NCI-H2227 (cell line): ENCODE measurements around the gene SORD.
"Not testable (repeated sequence)": the region's sequence is repeated elsewhere in the genome, so short reads cannot be mapped to it uniquely, and the experiment has no call there.

Experiments used
- DNase-seq: peaks from one replicate; lab custom pipeline; 2025; ENCODE audit not compliant: unreplicated experiment; lab: John Stamatoyannopoulos, UW

SORD gene

DNA sequence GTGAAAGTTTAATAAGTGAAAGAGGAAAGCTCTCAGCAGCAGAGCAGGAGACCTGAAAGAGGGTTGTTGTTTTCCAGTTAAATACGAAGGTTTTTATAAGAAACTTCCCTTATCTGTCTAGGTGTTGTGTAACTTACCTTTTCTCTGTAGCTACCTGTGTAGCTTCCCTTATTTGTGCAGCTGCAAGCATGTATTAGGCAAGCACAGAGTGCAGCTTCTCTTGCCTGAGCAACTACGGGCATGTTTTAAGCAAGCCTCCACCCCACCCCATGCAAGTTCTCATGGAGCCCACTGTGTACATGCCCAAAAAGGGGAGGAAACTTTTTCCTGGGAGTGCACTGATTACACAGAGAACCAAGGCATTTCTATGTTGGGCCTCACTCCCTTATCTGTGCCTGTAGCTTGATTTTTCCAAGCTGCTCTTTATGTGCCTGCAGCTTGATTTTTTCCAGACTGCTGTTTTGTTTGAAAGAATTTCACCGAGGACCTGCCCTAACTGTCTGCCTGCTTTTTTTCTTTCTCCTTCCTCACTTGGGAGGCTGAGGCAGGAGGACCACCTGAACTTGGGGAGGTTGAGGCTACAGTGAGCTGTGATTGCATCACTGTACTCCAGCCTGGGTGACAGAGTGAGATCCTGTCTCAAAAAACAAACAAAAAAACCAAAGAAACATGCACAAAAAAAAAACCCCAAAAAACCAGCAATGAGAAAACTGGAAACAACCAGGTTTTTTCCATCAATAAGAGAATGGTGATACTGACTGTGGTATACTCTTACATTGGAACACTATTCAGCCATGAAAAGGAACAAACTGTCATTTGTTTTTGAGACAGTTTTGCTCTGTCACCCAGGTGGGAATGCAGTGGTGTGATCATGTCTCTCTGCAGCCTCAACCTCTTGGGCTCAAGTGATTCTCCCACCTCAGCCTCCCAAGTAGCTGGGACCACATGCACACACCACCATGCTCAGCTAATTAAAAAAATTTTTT, 36.0 kb downstream of the SORD start:
- not testable (repeated sequence) for DNase-seq

DNA sequence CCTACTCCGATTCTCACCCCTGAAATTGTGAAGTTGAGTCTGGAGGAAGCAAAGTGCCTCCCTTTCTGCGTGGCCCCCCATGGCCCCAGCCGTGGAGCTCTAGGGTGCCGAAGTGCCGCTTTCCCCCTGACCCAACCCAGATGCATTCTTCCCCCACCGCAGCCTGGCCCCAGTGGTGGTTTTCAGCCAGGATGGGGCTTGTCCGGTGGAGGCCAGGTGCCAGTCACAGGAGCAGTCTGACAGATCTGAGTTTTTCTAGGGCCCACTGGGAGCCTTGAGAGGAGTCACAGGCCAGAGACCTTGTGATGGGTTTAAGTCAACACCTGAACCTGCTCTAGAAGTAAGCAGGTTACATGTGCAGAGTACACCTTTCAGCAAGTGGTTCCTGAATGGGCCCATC, 39.3 kb downstream of the SORD start:
- not testable (repeated sequence) for DNase-seq

DNA sequence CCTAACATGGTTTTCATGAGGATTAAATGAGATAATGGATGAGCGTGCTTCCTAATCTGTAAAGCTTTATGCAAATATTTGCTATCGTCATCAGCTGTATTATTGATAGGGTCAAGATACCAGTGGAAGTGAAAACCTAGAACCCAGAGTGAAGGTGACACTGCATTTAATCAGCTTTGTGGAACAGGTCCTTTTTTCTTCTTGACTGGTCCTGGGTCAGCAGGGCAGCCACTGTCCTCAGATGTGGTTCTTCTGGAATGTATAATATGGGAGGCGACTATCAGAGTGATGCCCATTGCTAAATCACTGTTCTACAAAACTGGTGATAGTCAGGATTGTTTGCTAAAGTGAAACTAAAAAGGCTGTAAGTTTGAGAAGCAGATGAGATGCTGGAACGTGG, 41.4 kb downstream of the SORD start:
- DNase-seq: no peak

- not testable (repeated sequence) for DNase-seq
Observed at GRCh38 chr15:45069942-45070360, 47.0 kb downstream of the SORD start.

GRCh38 chr15:45073602-45074001, 50.6 kb downstream of the SORD start:
- not testable (repeated sequence) for DNase-seq

DNA sequence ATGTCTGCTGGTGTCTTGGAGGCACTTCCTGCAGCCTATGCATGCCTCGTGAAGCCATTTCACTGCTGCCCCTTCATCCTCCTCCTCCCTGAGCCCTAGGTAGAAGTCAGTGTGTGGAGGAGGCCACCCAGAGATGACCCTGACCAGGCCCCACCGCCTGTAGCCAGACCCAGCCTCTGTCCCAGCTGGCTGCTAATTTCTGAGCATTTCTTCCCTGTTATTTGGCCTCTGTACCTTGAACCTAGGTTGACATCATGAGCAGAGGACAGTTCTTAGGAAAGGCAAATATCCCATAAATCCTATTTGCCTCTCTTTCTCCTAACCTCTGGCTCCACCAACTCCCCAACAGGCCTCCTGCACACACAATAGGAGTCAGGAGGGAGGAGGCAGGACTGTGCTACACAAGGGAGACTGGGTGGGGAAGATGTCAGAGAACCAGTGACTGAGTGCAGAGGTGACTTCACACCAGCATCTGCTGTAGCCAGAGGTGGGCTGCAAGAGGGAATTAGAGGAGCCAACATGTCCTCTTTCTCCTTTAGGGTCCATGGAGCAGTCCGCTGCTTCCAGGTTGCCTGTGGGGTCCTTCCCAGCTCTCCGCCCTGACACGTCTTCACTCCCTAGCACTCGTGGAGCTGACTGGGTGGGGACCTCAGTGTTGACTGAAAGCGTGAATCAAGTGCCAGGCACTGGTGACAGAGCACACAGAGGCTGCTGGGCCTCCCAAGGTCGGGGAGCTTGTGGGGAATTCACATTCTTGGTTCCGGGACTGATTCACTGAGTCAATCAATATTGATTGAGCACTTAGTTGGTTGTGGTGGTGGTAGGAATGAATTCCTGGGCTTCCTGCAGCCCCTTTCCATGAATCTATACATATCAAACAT, 52.7 kb downstream of the SORD start:
- DNase-seq: not testable (repeated sequence)

DNA sequence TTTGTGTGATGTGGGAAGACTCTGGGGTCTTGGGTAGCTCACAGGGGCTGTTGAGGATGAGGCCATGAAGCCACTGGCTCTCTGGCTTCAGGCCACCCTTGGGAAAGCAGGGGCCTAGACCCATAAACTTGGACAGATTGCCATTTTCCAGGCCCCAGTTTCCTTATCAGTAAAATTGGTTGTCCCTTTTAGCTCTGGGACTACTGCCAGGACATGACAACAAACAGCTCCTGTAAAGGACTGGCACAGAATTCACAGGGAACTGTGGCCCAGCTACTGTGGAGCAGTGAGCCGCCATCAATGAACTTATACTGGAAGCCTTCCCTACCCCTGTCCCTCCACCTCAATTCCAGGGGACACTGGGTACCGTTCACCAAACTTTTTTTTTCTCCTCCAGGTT, 54.4 kb downstream of the SORD start:
- DNase-seq: not testable (repeated sequence)

DNA sequence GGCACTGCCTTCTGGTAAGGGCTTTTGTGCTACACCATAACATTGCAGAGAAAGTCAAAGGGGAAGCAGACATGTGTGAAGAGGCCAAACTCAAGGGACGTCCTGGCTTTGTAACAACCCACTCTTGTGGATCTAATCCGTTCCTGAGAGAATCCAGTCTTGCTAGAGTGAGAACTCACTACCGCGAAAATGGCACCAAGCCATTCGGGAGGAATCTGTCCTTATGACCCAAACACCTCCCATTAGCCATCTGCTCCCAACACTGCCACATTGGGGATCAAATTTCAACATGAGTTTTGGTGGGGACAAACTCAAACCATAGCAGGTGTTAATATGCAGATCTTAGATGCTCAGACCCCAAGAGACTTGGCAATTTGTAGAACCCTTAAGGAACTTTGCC, 56.2 kb downstream of the SORD start:
- DNase-seq: not testable (repeated sequence)

DNA sequence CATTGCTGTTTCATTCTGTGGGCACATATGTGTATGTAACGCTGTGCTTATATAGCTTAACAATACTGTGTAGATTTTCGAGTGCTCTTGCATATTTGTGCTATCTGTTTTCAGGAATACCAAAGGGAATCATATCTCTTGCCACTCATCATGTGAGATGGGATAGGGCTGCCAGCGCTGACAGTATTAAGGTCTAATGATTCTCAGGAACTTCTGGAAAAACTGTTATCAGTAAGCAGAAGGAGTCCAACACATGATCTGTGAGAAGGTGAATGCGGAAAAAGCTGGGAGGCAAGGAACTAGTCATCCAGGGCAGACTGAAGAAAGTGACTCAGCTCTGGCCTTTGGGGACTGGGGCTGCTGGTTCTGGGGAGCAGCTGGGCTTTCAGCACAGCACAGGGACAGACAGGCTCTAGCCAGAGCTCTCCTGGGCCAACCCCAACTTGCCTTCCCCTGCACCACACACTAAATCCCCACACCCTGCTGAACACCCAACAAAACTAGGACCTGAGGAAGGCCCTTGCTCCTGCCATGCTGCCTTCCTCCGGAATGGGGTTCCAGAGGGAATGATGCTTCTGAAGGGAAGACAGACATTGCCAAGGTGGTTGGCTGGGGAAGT, 56.7 kb downstream of the SORD start:
- not testable (repeated sequence) for DNase-seq

DNA sequence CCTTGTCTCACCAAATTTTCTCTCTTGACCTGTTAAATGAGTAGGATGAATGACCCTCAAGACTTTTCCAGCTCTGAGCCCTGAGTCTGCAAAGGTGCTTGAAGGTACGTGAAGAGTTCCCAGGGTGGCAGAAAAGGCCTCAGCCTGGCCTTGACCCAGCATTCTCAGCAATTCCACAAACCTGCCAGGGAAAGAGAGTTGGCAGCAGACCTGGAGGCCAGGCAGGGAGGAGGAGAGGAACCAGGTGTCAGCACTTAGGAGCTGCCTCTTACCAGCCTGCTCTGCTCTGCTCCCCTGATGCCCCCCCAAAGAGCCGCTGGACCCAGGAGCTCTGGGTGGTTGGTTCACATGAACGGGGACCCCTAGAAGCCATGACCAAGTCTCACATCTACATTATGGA, 57.6 kb downstream of the SORD start:
- DNase-seq: not testable (repeated sequence)

GRCh38 chr15:45082412-45082811, 59.4 kb downstream of the SORD start:
- DNase-seq: not testable (repeated sequence)

DNA sequence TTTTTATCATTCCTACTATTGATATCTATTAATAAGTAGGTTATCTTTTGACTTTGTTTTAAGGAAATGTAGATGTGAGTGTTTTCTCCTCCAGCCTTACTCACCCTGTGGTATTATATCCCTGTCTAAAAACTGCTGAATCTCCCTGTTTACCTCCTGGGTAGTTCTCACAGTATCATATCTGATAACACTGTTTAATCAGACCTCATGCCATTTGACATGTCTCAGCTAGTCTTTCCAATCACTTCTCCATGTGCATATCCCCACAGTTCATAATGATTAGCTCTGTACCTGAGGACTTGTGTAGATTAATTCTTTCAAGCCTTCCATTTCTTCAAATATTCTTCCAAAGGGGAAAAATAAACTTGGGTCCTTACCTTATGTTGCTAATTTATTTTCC, 60.2 kb downstream of the SORD start:
- no peak for DNase-seq

GRCh38 chr15:45084163-45084562, 61.2 kb downstream of the SORD start:
- no peak for DNase-seq

DNA sequence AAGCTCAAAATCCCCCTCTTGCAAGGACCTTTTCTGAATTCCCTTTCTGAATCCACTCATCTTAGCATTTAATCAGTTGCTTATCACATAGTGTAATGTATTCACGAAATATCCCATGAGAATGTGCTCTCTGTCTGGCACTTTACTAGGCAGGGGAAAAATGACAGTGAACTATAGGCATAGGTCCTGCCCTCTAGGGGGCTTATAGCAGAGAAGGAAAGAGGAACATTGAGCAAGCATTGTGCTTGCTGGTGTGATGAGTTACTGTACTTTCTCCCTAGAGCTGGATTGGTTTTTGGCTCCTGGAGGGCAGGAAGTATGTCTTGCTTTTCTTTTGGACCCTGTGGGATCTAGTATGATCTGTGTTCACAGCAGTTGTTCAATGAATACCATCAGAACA, 64.5 kb downstream of the SORD start:
- DNase-seq: no peak

GRCh38 chr15:45088801-45089711, 66.1 kb downstream of the SORD start:
- DNase-seq: no peak

- DNase-seq: no peak
Observed at GRCh38 chr15:45089712-45090373, 66.8 kb downstream of the SORD start.

DNA sequence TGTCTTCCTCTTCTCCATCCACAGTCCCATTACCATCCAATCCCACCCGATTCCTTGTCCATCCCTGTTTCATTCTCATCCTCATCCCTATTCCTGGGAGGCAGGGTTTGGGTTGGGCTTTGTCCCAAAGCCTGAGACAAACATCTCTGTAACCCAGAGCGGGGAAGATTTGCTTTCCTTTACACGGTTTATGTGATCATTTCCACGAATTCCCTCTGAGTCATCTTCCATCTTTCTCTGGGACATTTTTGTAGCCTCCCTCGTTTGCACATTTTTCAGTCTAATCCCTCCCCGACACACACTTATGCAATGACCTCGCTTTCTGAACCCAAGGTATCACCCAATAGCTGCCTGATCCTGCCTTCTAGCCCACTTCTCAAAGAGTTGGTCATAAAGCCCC, 68.2 kb downstream of the SORD start:
- no peak for DNase-seq

DNA sequence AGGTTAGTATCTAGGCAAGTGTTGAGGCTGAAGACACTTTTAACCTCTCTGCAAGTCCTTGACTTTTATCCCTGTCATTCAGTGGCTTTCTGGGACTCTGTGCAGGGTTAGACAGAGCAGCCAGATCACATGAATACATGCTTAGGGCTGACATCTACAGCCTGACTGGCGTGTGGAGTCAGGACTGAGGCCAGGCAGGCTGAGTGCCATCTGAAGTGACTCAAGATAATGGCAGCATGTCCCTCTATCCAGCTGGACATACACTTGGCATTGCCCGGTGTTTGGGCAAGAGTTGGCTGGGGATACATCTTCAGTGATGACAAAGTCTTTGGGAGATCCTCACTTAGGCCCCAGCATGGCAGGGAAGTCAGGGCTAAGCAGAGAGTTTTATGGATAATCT, 68.6 kb downstream of the SORD start:
- DNase-seq: no peak

GRCh38 chr15:45093013-45093412, 70.0 kb downstream of the SORD start:
- DNase-seq: no peak
